Epidermal melanocyte (primary cell): Measurements from ENCODE around the gene MSRB1.
"Not testable (repeated sequence)": the region's sequence is repeated elsewhere in the genome, so short reads cannot be mapped to it uniquely, and the experiment has no call there.

ENCODE experiments used
- DNase-seq: peaks from one replicate; pipeline ENCODE4 v3.0.0; 2011; ENCODE audit warnings: low spot score; ENCODE audit not compliant: insufficient read length

MSRB1 gene

GRCh38 chr16:1962161-1963153 is 19.5 kb upstream of the MSRB1 start:
- not testable (repeated sequence) for DNase-seq

GRCh38 chr16:1961651-1962067 is 18.7 kb upstream of the MSRB1 start:
- no peak for DNase-seq

GRCh38 chr16:1960665-1961630 is 17.9 kb upstream of the MSRB1 start:
- DNase-seq, result no peak

- peak; percentile 77 for DNase-seq
Observed at GRCh38 chr16:1959269-1960039, 16.5 kb upstream of the MSRB1 start, which contains the start of gene NDUFB10. NDUFB10 (plus strand) TSS chr16:1959538; CDS start chr16:1959625, 87 bp downstream.

GRCh38 chr16:1958715-1959268 is 15.8 kb upstream of the MSRB1 start:
- no peak for DNase-seq

- not testable (repeated sequence) for DNase-seq
Observed at GRCh38 chr16:1958143-1958491, 15.1 kb upstream of the MSRB1 start.

GRCh38 chr16:1957434-1958142 is 14.6 kb upstream of the MSRB1 start:
- DNase-seq, result not testable (repeated sequence)

- DNase-seq, result no peak
Observed at GRCh38 chr16:1953734-1954133, 10.7 kb upstream of the MSRB1 start.

GRCh38 chr16:1950559-1950958 is 7.6 kb upstream of the MSRB1 start:
- no peak for DNase-seq

- DNase-seq, result no peak
Observed at GRCh38 chr16:1950047-1950446, 7.0 kb upstream of the MSRB1 start.

- no peak for DNase-seq
Observed at GRCh38 chr16:1949507-1949906, 6.5 kb upstream of the MSRB1 start.

GRCh38 chr16:1947369-1947670 is 4.3 kb upstream of the MSRB1 start:
- DNase-seq, result no peak

- DNase-seq, result no peak
Observed at GRCh38 chr16:1946495-1947368, 3.7 kb upstream of the MSRB1 start.

- DNase-seq, result no peak
Observed at GRCh38 chr16:1945559-1946391, 2.8 kb upstream of the MSRB1 start.

GRCh38 chr16:1944612-1945199 is 1.7 kb upstream of the MSRB1 start:
- DNase-seq, result no peak

- no peak for DNase-seq
Observed at GRCh38 chr16:1942047-1942809, 771 bp downstream of the MSRB1 start.
